PC-9 (cell line): ENCODE measurements around the gene BACH1.

Source experiments
- CTCF ChIP-seq: fragments of 200-600 bp; sonication (generic); conservative IDR thresholded peaks from 2 replicates; pipeline ENCODE4 v1.6.1; 2017; ENCODE audit warnings: mixed run types, antibody characterized with exemption, mild to moderate bottlenecking, moderate library complexity
- EZH2 ChIP-seq: fragments of 200-600 bp; sonication (generic); IDR thresholded peaks from 2 replicates; pipeline ENCODE4 v1.8.0; 2017; ENCODE audit warnings: antibody characterized with exemption, low read depth

GRCh38 chr21:29340228-29340627 lies 41.5 kb downstream of the BACH1 start:
- TF ChIP-seq CTCF (no peak), EZH2 (no peak)
